GM18505 (cell line): ENCODE results near the gene AEBP2.

Source experiments
- ATAC-seq: cut with Tn5 transposase; IDR thresholded peaks from one replicate; pipeline ENCODE4 v1.9.1; 2021; ENCODE audit not compliant: unreplicated experiment
- POLR2A ChIP-seq: IDR thresholded peaks from 4 replicates; pipeline ENCODE4 v1.6.1; 2011; ENCODE audit warnings: borderline replicate concordance; ENCODE audit not compliant: insufficient read depth, insufficient read length; ENCODE audit errors: extremely low read depth

Gene AEBP2

DNA sequence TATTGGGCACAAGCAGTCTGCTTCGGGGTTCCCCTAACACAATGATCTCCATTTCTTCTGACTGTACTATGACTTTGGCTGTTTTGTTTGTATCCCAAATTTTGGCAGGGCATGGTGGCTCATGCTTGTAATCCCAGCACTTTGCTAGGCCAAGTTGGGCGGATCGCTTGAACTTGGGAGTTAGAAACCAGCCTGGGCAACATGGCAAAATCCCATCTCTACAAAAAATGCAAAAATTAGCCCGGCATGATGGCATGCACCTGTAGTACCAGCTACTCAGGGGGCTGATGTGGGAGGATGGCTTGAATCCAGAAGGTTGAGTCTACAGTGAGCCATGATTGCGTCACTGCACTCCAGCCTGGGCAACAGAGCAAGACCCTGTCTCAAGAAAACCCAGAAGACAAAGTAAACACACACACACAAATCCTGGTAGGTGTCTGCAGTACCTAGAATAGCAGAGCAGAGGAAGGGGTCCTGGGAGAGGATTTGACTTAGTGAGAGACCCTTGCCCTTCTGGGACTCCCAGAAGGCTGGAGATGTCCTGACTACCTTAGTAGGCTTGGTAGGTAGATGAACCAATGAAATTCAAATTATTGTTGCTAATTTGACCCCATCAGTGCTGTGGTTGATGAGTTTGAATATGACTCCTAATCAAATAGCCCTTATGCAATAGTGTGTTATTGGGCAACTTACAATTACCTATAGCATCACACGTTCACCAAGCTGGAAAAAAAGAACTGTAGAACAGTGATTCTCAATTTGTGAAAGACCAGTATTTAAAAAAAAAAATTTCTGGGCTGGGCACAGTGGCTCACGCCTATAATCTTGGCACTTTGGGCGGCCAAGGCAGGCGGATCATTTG lies 6.8 kb upstream of the AEBP2 start:
- no peak for TF ChIP-seq POLR2A
- ATAC-seq, result no peak

DNA sequence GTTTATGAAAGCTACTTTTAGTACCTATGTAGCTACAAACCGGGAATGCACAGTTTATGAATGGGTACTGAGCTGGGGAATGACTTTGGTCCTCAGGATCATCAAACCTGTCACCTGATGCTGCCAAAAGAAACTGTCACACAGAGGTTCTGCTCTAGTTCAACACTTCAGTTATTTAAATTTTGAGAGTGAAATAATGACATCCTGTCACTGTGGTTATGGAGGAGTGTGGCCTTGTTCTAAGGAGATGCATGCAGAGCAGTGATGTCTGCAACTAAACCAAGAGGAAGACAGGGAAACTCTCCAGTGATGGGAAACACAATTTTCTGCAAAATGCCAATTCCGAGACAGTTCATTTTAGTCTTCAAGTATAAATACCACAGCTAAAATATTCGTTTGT lies 4.8 kb upstream of the AEBP2 start:
- no peak for TF ChIP-seq POLR2A
- ATAC-seq, result no peak

GRCh38 chr12:19435831-19436497 lies 3.3 kb upstream of the AEBP2 start:
- TF ChIP-seq POLR2A, result no peak
- ATAC-seq, result no peak

DNA sequence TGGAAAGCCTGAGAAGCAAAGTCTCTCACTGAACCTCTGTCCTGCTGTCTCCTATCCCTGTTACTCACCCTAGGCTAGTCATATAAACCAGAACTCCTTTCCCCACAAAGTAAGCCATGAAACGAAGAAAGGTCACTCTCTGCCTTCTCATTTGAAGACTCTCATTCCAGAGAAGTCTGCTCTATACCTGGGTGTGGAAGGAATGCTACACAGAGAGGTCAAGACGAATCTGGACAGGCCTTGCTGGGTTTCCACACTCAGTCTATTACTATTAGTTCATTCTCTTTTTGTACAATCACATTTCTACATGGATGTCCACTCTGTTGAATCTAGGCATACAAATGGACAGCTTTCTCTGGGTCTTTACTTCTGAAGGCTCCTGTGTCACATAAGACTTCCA lies 2.4 kb upstream of the AEBP2 start:
- ATAC-seq, result no peak
- TF ChIP-seq POLR2A, result no peak

GRCh38 chr12:19437996-19438395 lies 1.3 kb upstream of the AEBP2 start:
- no peak for ATAC-seq
- TF ChIP-seq POLR2A, result no peak

DNA sequence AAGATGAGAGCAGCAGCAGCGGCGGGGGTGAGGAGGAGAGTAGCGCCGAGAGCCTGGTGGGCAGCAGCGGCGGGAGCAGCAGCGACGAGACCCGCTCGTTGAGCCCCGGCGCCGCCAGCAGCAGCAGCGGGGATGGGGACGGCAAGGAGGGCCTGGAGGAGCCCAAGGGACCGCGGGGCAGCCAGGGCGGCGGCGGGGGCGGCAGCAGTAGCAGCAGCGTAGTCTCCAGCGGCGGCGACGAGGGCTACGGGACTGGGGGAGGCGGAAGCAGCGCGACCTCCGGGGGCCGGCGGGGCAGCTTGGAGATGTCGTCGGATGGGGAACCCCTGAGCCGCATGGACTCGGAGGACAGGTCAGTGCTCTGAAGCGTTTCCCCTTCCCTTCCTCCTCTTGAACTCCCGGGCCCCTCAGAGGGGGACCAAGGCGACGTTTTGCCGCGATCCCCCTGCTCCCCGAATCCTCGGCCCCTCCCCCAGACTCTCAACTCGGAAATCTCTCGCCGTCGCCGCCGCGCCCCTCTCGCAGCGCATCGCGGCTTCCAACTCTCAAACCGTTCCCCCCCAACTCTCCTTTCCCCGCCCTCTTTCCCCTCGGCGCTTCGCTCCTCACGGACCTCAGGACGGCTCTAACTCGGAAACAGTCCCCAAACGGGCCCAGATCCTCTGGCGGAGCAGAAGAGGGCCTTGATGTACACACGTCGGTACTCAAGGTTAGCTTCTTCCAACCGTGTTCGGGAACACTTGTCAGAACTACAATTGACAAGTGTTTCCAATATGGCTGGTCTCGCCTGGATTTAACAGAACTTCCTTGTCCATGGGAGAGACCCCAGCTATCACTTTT lies 947 bp downstream of the AEBP2 start:
- peak; percentile 48 for TF ChIP-seq POLR2A
- peak; percentile 34 for ATAC-seq

DNA sequence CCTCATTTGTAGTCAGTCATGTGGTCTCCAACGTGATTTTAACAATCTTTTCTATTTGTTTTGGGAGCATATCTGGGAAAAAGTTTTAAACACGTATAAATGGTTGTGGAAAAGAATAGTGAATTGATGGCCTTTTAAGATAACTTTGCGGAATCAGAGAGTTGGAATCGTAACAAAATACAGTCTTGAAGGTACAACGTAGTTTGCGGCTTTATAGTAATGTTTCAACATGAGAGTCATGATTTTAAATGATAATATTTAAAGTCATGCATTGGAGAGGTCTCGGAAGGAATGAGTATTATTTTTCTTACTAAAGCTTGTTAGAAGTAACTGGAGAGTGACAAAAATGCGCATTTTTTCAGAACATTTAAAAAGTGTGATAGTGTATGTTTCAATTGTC lies 1.6 kb downstream of the AEBP2 start:
- no peak for TF ChIP-seq POLR2A
- ATAC-seq, result no peak

DNA sequence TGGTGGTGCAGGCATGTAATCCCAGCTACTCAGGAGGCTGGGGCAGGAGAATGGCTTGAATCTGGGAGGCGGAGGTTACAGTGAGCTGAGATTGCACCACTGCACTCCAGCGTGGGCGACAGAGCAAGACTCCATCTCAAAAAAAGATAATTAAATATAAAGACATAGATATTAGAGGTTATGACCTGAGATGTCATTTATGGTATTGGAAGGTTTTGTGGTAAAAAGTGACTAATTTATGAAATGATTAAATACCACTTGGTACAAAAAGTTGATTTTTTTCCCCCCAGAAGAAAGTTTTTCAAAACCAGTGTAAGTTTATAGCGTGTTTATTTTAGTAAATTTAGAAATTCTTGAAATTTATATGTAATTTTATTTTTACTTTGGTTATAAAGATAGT lies 4.3 kb downstream of the AEBP2 start:
- TF ChIP-seq POLR2A, result no peak

GRCh38 chr12:19444097-19444496 lies 4.8 kb downstream of the AEBP2 start:
- TF ChIP-seq POLR2A, result no peak
- ATAC-seq, result no peak

More for the DNA sequence above, 4.3 kb downstream of the AEBP2 start:
- no peak for ATAC-seq

- no peak for TF ChIP-seq POLR2A
- ATAC-seq, result no peak
These were observed 8.1 kb downstream of the AEBP2 start for GRCh38 chr12:19447386-19447785.

DNA sequence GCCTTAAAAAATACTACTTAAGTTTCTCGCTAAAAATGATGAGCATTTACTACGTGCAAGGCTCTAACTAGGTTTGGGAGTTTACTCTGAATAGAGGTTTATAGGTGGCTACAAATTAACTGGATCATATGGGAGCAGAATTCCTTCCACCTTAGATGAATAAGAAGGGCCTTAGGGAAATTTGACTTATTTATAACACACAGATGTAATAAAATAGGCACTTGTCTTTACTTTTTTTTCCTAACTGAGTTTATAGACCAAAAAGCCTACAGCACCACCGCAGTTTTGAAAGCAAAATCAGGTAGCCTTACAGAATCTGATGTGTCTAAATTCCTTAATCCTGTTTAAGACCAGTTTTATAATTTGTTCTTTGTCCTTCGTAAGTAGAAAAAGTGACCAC lies 10.5 kb downstream of the AEBP2 start:
- no peak for ATAC-seq
- no peak for TF ChIP-seq POLR2A

DNA sequence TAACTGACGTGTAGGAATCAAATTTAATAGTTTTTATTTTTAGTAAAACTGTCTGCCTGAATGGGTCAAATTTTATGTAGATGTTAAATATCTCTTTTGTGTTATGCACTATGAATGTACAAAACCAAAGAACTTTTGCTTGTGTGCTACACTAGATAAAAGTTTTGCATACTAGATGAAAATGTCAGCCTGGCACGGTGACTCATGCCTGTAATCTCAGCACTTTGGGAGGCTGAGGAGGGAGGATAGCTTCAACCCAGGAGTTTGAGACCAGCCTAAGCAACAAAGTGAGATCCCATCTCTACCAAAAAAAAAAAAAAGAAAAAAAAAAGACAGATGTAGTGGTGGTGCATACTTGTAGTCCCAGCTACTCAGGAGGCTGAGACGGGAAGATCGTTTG lies 11.1 kb downstream of the AEBP2 start:
- TF ChIP-seq POLR2A, result no peak
- ATAC-seq, result no peak

DNA sequence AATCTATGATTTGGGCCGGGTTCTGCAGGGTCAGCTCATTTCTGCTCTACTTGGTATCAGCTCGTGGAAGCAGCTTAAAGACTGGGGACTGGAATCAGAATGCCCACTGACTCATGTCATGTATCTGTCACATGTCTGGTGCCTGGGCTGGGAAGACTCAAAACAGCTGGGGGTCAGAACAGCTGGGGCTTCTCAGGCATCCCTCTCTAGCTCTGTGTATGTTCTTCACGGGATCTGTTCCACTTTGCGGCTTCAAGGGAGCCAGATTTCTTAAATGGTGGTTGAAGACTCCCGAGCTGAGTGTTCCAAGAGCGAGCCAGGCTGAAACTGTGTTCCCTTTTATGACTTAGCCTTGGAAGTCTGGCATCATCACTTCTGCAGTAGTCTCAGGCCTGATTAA lies 11.9 kb downstream of the AEBP2 start:
- no peak for TF ChIP-seq POLR2A
- ATAC-seq, result no peak
